ENCODE results near the gene BAK1. TPM values are rescaled to one million over a fixed set of nuclear protein-coding genes. Genes with fewer than 3 reads are reported as not detected.
A peak's percentile ranks its signal among the peaks of the same experiment; 100 is the strongest.

BAK1 gene
- polyA plus RNA-seq, 3 donors, result 27.8 to 41.5 (median 34.0) TPM

- H3K27ac Mint-ChIP-seq, result peak overlapping the region in 1 of 7 donors; percentile 46
- no peak for DNase-seq
- intact Hi-C loops (cut with micrococcal nuclease), result loop anchor here in 1 of 2 donors (5.0 kb wide), 1 partner anchor 116 kb away; no protein-coding TSS in a partner anchor
- peaks cover 13% of the 10 kb centered on the region for H3K4me1 Mint-ChIP-seq
- no peak overlapping the region for H3K27ac ChIP-seq (ENCODE audit: low read depth in 1 of 2, low read length in 2 of 2)
- no peaks in the 10 kb centered on the region for H3K36me3 Mint-ChIP-seq
- peak overlapping the region in 1 of 3 experiments; percentile 43 for H3K4me3 ChIP-seq (replicated peaks in 1 of 3; ENCODE audit: low read depth in 2 of 3, low read length in 3 of 3)
- WGBS (ENCODE audit: insufficient coverage), result 78% methylated on average over 5 of the region's 9 CpGs
- H3K4me2 ChIP-seq (replicated peaks; ENCODE audit: extremely low read depth, low read length, poor library complexity, severe bottlenecking), result peak overlapping the region; percentile 40
- H3K9me3 Mint-ChIP-seq, result peaks cover 0 to 2% (median 0%) of the 10 kb centered on the region in 7 donors
- no peaks in the 10 kb centered on the region for H4K20me1 ChIP-seq (ENCODE audit: insufficient read depth, low read length)
- H3K9me3 ChIP-seq (replicated peaks in 1 of 2; ENCODE audit: control insufficient read depth in 1 of 2, insufficient read depth in 1 of 2, low read length in 2 of 2), result no peaks in the 10 kb centered on the region
- H3K4me1 ChIP-seq (ENCODE audit: control insufficient read depth in 1 of 2, insufficient read depth in 2 of 2, low read length in 2 of 2), result peaks cover 9 to 11% of the 10 kb centered on the region in 2 donors
- H3K36me3 ChIP-seq (replicated peaks in 1 of 2; ENCODE audit: control insufficient read depth in 1 of 2, insufficient read depth in 2 of 2, low read length in 2 of 2), result no peaks in the 10 kb centered on the region
- no peaks in the 10 kb centered on the region for H3K79me2 ChIP-seq (ENCODE audit: insufficient read depth, low read length)
- H3K27me3 Mint-ChIP-seq (ENCODE audit: low read depth in 3 of 3), result peaks cover 0 to 2% (median 2%) of the 10 kb centered on the region in 3 donors
- H3K27me3 ChIP-seq (ENCODE audit: control insufficient read depth in 2 of 2, insufficient read depth in 2 of 2, low read length in 2 of 2), result no peaks in the 10 kb centered on the region
- no peak for TF ChIP-seq CTCF (IDR thresholded peaks at IDR 0.05)
- no peak overlapping the region for H3K4me3 Mint-ChIP-seq
- peak overlapping the region; percentile 17 for H3K9ac ChIP-seq (ENCODE audit: insufficient read depth, low read length, poor library complexity, severe bottlenecking)
- H2AFZ ChIP-seq (ENCODE audit: insufficient read depth, low read depth, low read length, poor library complexity, severe bottlenecking), result peak overlapping the region; percentile 82
Measured at GRCh38 chr6:33586108-33586640, 6.1 kb upstream of the BAK1 start.

GRCh38 chr6:33585403-33586107 is 5.5 kb upstream of the BAK1 start:
- no peaks in the 10 kb centered on the region for H4K20me1 ChIP-seq (ENCODE audit: insufficient read depth, low read length)
- H3K4me3 Mint-ChIP-seq, result peak overlapping the region; percentile 56 to 62
- 13% methylated on average over 8 of the region's 14 CpGs for WGBS (ENCODE audit: insufficient coverage)

More at GRCh38 chr6:33585403-33586107, 5.5 kb upstream of the BAK1 start:
- peak overlapping the region; percentile 40 for H3K4me2 ChIP-seq (replicated peaks; ENCODE audit: extremely low read depth, low read length, poor library complexity, severe bottlenecking)
- no peaks in the 10 kb centered on the region for H3K9me3 ChIP-seq (replicated peaks in 1 of 2; ENCODE audit: control insufficient read depth in 1 of 2, insufficient read depth in 1 of 2, low read length in 2 of 2)
- no peak overlapping the region for H3K27ac ChIP-seq (ENCODE audit: low read depth in 1 of 2, low read length in 2 of 2)
- Mint-ChIP-seq H3K27ac (peak overlapping the region in 3 of 7 donors; percentile 40 to 87 (median 81)), H3K4me1 (peaks cover 11% of the 10 kb centered on the region), H3K27me3 (ENCODE audit: low read depth in 3 of 3) (peaks cover 0 to 2% (median 2%) of the 10 kb centered on the region in 3 donors), H3K9me3 (peaks cover 0 to 2% (median 0%) of the 10 kb centered on the region in 7 donors), H3K36me3 (no peaks in the 10 kb centered on the region)
- H3K36me3 ChIP-seq (replicated peaks in 1 of 2; ENCODE audit: control insufficient read depth in 1 of 2, insufficient read depth in 2 of 2, low read length in 2 of 2), result no peaks in the 10 kb centered on the region
- peak; percentile 87 for TF ChIP-seq CTCF (IDR thresholded peaks at IDR 0.05)
- peak overlapping the region in 1 of 3 experiments; percentile 43 for H3K4me3 ChIP-seq (replicated peaks in 1 of 3; ENCODE audit: low read depth in 2 of 3, low read length in 3 of 3)
- peak overlapping the region; percentile 82 for H2AFZ ChIP-seq (ENCODE audit: insufficient read depth, low read depth, low read length, poor library complexity, severe bottlenecking)
- DNase-seq, result peak; percentile 54 to 75 (median 71)
- intact Hi-C loops (cut with micrococcal nuclease), result loop anchor here in 1 of 2 donors (5.0 kb wide), 1 partner anchor 117 kb away; no protein-coding TSS in a partner anchor
- H3K79me2 ChIP-seq (ENCODE audit: insufficient read depth, low read length), result no peaks in the 10 kb centered on the region
- H3K4me1 ChIP-seq (ENCODE audit: control insufficient read depth in 1 of 2, insufficient read depth in 2 of 2, low read length in 2 of 2), result peaks cover 11 to 12% of the 10 kb centered on the region in 2 donors
- peak overlapping the region; percentile 17 for H3K9ac ChIP-seq (ENCODE audit: insufficient read depth, low read length, poor library complexity, severe bottlenecking)
- no peaks in the 10 kb centered on the region for H3K27me3 ChIP-seq (ENCODE audit: control insufficient read depth in 2 of 2, insufficient read depth in 2 of 2, low read length in 2 of 2)
